Calu3 (cell line): ENCODE measurements around the gene PRODH2. TPM values are rescaled to one million over a fixed set of nuclear protein-coding genes. Genes with fewer than 3 reads are reported as not detected.

Experiments
- BruUV-seq: library from RNA; stranded (reverse); fragments of 400-500 nt; replicated peaks from 2 replicates; lab custom pipeline; 2021; lab: Mats Ljungman, UMichigan
- CTCF ChIA-PET: fragments of 300-600 bp; sonication (Branson Sonifier 250); formaldehyde crosslinking; loops from one replicate; lab custom pipeline; 2022; ENCODE audit warnings: antibody characterized with exemption; lab: Charles Lee
- DNase-seq: peaks from one replicate; pipeline ENCODE4 v3.0.0; 2022
- H3K27ac Mint-ChIP-seq: one replicate; pipeline ENCODE4 v1.8.0; 2022; ENCODE audit warnings: mixed read lengths; ENCODE audit not compliant: unreplicated experiment
- H3K27me3 Mint-ChIP-seq: one replicate; pipeline ENCODE4 v1.8.0; 2022; ENCODE audit warnings: mixed read lengths; ENCODE audit not compliant: unreplicated experiment
- H3K36me3 Mint-ChIP-seq: one replicate; pipeline ENCODE4 v1.8.0; 2022; ENCODE audit warnings: mild to moderate bottlenecking, moderate library complexity, mixed read lengths; ENCODE audit not compliant: insufficient read depth, unreplicated experiment
- H3K4me1 Mint-ChIP-seq: one replicate; pipeline ENCODE4 v1.8.0; 2022; ENCODE audit warnings: mild to moderate bottlenecking, low read depth, mixed read lengths; ENCODE audit not compliant: unreplicated experiment
- H3K4me3 Mint-ChIP-seq: one replicate; pipeline ENCODE4 v1.8.0; 2022; ENCODE audit warnings: mild to moderate bottlenecking, low read depth, moderate library complexity, mixed read lengths; ENCODE audit not compliant: unreplicated experiment
- H3K9me3 Mint-ChIP-seq: one replicate; pipeline ENCODE4 v1.8.0; 2022; ENCODE audit warnings: low read depth, mixed read lengths; ENCODE audit not compliant: unreplicated experiment
- CTCF ChIP-seq: fragments of 200-600 bp; IDR thresholded peaks from one replicate; pipeline ENCODE4 v1.8.0; 2022; ENCODE audit warnings: antibody characterized with exemption; ENCODE audit not compliant: unreplicated experiment
- intact Hi-C: fragments of 100-400 bp; cut with micrococcal nuclease; formaldehyde crosslinking; loops from one replicate; pipeline ENCODE4 v1.10.0; 2022; ENCODE audit not compliant: unreplicated experiment
- total RNA-seq: library from RNA; stranded (reverse); gene quantifications from 2 replicates; pipeline ENCODE4 v1.2.3, GENCODE V29; 2022

PRODH2 gene
- total RNA-seq, 1 experiment from 2014 or later = not detected

GRCh38 chr19:35753634-35754369 is 58.8 kb downstream of the PRODH2 start:
- H3K4me3 Mint-ChIP-seq = no peak overlapping the region
- H3K27me3 Mint-ChIP-seq = no peaks in the 10 kb centered on the region
- intact Hi-C loops = no loop called here
- H3K27ac Mint-ChIP-seq = no peak overlapping the region
- H3K4me1 Mint-ChIP-seq = peaks cover 15% of the 10 kb centered on the region
- peaks cover 60% of the 10 kb centered on the region for H3K36me3 Mint-ChIP-seq
- H3K9me3 Mint-ChIP-seq = no peaks in the 10 kb centered on the region
- TF ChIP-seq CTCF = no peak
- CTCF ChIA-PET = no interaction called here
- no peak for DNase-seq
- no TSS peak for BruUV-seq

- no peak for TF ChIP-seq CTCF
- CTCF ChIA-PET = no interaction called here
- Mint-ChIP-seq H3K27ac (no peak overlapping the region), H3K4me3 (no peak overlapping the region), H3K36me3 (peaks cover 60% of the 10 kb centered on the region), H3K9me3 (no peaks in the 10 kb centered on the region), H3K27me3 (no peaks in the 10 kb centered on the region), H3K4me1 (peaks cover 16% of the 10 kb centered on the region)
- intact Hi-C loops = no loop called here
- no peak for DNase-seq
- BruUV-seq = no TSS peak
Measured at GRCh38 chr19:35752746-35753350, 59.8 kb downstream of the PRODH2 start.

GRCh38 chr19:35751839-35752745 is 60.6 kb downstream of the PRODH2 start:
- CTCF ChIA-PET = no interaction called here
- no peaks in the 10 kb centered on the region for H3K27me3 Mint-ChIP-seq
- no peak for DNase-seq
- no peak for TF ChIP-seq CTCF
- H3K36me3 Mint-ChIP-seq = peaks cover 53% of the 10 kb centered on the region
- intact Hi-C loops = no loop called here
- H3K27ac Mint-ChIP-seq = no peak overlapping the region
- H3K4me3 Mint-ChIP-seq = no peak overlapping the region
- H3K4me1 Mint-ChIP-seq = peaks cover 18% of the 10 kb centered on the region
- no peaks in the 10 kb centered on the region for H3K9me3 Mint-ChIP-seq
- no TSS peak for BruUV-seq

- BruUV-seq = no TSS peak
- Mint-ChIP-seq H3K27me3 (no peaks in the 10 kb centered on the region), H3K36me3 (peaks cover 57% of the 10 kb centered on the region), H3K4me1 (peaks cover 37% of the 10 kb centered on the region), H3K9me3 (no peaks in the 10 kb centered on the region), H3K27ac (no peak overlapping the region), H3K4me3 (peak overlapping the region; percentile 90)
- no peak for DNase-seq
- TF ChIP-seq CTCF = no peak
- CTCF ChIA-PET = no interaction called here
- intact Hi-C loops = no loop called here
Measured at GRCh38 chr19:35750167-35750566, 62.5 kb downstream of the PRODH2 start.
